H1 (cell line): ENCODE measurements around the gene DNAAF8. TPM values are rescaled to one million over a fixed set of nuclear protein-coding genes. Genes with fewer than 3 reads are reported as not detected.

Source experiments
- CTCF ChIA-PET: fragments of 300-600 bp; sonication (Branson Sonifier 250); formaldehyde crosslinking; loops from one replicate; lab custom pipeline; 2021; ENCODE audit not compliant: partially characterized antibody; lab: Charles Lee
- POLR2A ChIA-PET: fragments of 300-600 bp; sonication (Branson Sonifier 250); formaldehyde crosslinking; loops from one replicate; lab custom pipeline; 2021; ENCODE audit warnings: inconsistent platforms; ENCODE audit not compliant: partially characterized antibody; lab: Charles Lee
- DNase-seq, 2 experiments: peaks; one replicate each; pipeline versions ENCODE4 v3.0.0 to v3.0.0-alpha.2; 2010 to 2022; ENCODE audit warnings: low spot score in 2 of 2, low read depth in 1 of 2, mixed read lengths in 1 of 2
- FAIRE-seq: peaks from 2 replicates; lab custom pipeline; 2011; peaks lifted over from hg19 to GRCh38; lab: Jason Lieb, UNC
- H2AFZ ChIP-seq: 2 replicates; pipeline ENCODE4 v1.8.1; 2012; ENCODE audit warnings: low read length, inconsistent platforms
- H2AK5ac ChIP-seq: 2 replicates; pipeline ENCODE4 v1.6.1; 2013; ENCODE audit warnings: low read depth, low read length
- H2BK120ac ChIP-seq: replicated peaks from 2 replicates; pipeline ENCODE3; 2013; ENCODE audit warnings: low read depth, low read length, inconsistent platforms
- H2BK12ac ChIP-seq: 2 replicates; pipeline ENCODE4 v1.6.1; 2013; ENCODE audit warnings: low read depth, low read length
- H2BK15ac ChIP-seq: 2 replicates; pipeline ENCODE4 v1.6.1; 2013; ENCODE audit warnings: low read length
- H2BK20ac ChIP-seq: 2 replicates; pipeline ENCODE4 v1.6.1; 2013; ENCODE audit warnings: low read length
- H2BK5ac ChIP-seq: 2 replicates; pipeline ENCODE4 v1.6.1; 2013; ENCODE audit warnings: low read depth, low read length
- H3K14ac ChIP-seq: 2 replicates; pipeline ENCODE4 v1.6.1; 2013; ENCODE audit warnings: inconsistent platforms; ENCODE audit not compliant: insufficient read length
- H3K18ac ChIP-seq: 2 replicates; pipeline ENCODE4 v1.6.1; 2013; ENCODE audit warnings: low read length; ENCODE audit errors: extremely low read depth
- H3K23ac ChIP-seq: 2 replicates; pipeline ENCODE4 v1.6.1; 2013; ENCODE audit warnings: inconsistent platforms; ENCODE audit not compliant: insufficient read length
- H3K23me2 ChIP-seq: 2 replicates; pipeline ENCODE4 v1.6.1; 2013; ENCODE audit warnings: low read depth, low read length
- H3K27ac ChIP-seq: 2 replicates; pipeline ENCODE4 v1.6.1; 2011; ENCODE audit warnings: low read depth, low read length, inconsistent platforms
- H3K27me3 ChIP-seq, 4 experiments: replicated peaks in 1 of 4; 1 replicate in 1 of 4; 2 replicates in 3 of 4; pipeline versions ENCODE4 v1.6.1 to v1.8.1; 2011 to 2013; ENCODE audit warnings: low read length in 3 of 4, mild to moderate bottlenecking in 3 of 4, inconsistent platforms in 2 of 4, mixed read lengths in 2 of 4, moderate library complexity in 1 of 4; ENCODE audit not compliant: control insufficient read depth in 3 of 4, insufficient read depth in 3 of 4; ENCODE audit errors: extremely low read depth in 1 of 4
- H3K36me3 ChIP-seq, 4 experiments: 2 replicates each; pipeline versions ENCODE4 v1.6.1 to v1.8.1; 2011 to 2013; ENCODE audit warnings: mild to moderate bottlenecking in 4 of 4, low read length in 3 of 4, moderate library complexity in 2 of 4, control low read depth in 1 of 4, inconsistent platforms in 1 of 4; ENCODE audit not compliant: insufficient read depth in 4 of 4, control insufficient read depth in 2 of 4
- H3K4ac ChIP-seq: replicated peaks from 2 replicates; pipeline ENCODE3; 2013; ENCODE audit warnings: low read length, low read depth, mixed read lengths, inconsistent platforms; ENCODE audit not compliant: insufficient read length
- H3K4me1 ChIP-seq, 4 experiments: replicated peaks in 1 of 4; 1 replicate in 1 of 4; 2 replicates in 3 of 4; pipeline versions ENCODE4 v1.6.1 to v1.8.1; 2011 to 2013; ENCODE audit warnings: low read length in 3 of 4, inconsistent platforms in 2 of 4, mixed read lengths in 1 of 4; ENCODE audit not compliant: insufficient read depth in 4 of 4, control insufficient read depth in 3 of 4
- H3K4me2 ChIP-seq, 2 experiments: 2 replicates each; pipeline versions ENCODE4 v1.6.1 to v1.8.1; 2011 to 2013; ENCODE audit warnings: low read depth in 2 of 2, low read length in 2 of 2, control low read depth in 1 of 2, inconsistent platforms in 1 of 2, mild to moderate bottlenecking in 1 of 2; ENCODE audit not compliant: insufficient read depth in 1 of 2
- H3K4me3 ChIP-seq, 4 experiments: fragments of 200-600, 300-600 bp in 1 of 4; sonication (generic), shearing (Covaris generic), sonication (Bioruptor Twin) in 1 of 4; 2 replicates each; pipeline versions ENCODE4 v1.5.1 to v1.8.1; 2011 to 2016; ENCODE audit warnings: low read length in 4 of 4, low read depth in 3 of 4, control low read depth in 2 of 4, inconsistent platforms in 2 of 4, mild to moderate bottlenecking in 2 of 4, mixed read lengths in 1 of 4, moderate library complexity in 1 of 4; ENCODE audit not compliant: insufficient read depth in 2 of 4; ENCODE audit errors: extremely low read depth in 1 of 4
- H3K56ac ChIP-seq: replicated peaks from 2 replicates; pipeline ENCODE3; 2013; ENCODE audit warnings: low read depth, mild to moderate bottlenecking, mixed read lengths, low read length, inconsistent platforms; ENCODE audit not compliant: insufficient read length
- H3K79me1 ChIP-seq: 2 replicates; pipeline ENCODE4 v1.6.1; 2013; ENCODE audit warnings: low read depth, low read length, control low read depth
- H3K79me2 ChIP-seq, 2 experiments: 2 replicates each; pipeline versions ENCODE4 v1.6.1 to v1.8.1; 2012 to 2013; ENCODE audit warnings: low read length in 2 of 2, mild to moderate bottlenecking in 2 of 2, inconsistent platforms in 1 of 2; ENCODE audit not compliant: insufficient read depth in 2 of 2, control insufficient read depth in 1 of 2
- H3K9ac ChIP-seq, 4 experiments: replicated peaks in 1 of 4; 1 replicate in 1 of 4; 2 replicates in 3 of 4; pipeline versions ENCODE4 v1.6.1 to v1.8.1; 2011 to 2013; ENCODE audit warnings: low read depth in 3 of 4, low read length in 3 of 4, control low read depth in 2 of 4, mild to moderate bottlenecking in 2 of 4, moderate library complexity in 2 of 4, inconsistent platforms in 1 of 4; ENCODE audit errors: extremely low read depth in 1 of 4
- H3K9me3 ChIP-seq, 2 experiments: 2 replicates each; pipeline versions ENCODE4 v1.6.1 to v1.8.1; 2012 to 2013; ENCODE audit warnings: mild to moderate bottlenecking in 2 of 2, moderate library complexity in 2 of 2, control low read depth in 1 of 2, inconsistent platforms in 1 of 2, low read depth in 1 of 2, low read length in 1 of 2, mixed read lengths in 1 of 2; ENCODE audit not compliant: insufficient read depth in 2 of 2
- H4K20me1 ChIP-seq, 2 experiments: replicated peaks in 1 of 2; 2 replicates each; pipeline versions ENCODE3 to v1.8.1; 2011 to 2013; ENCODE audit warnings: inconsistent platforms in 2 of 2, low read length in 2 of 2, mild to moderate bottlenecking in 1 of 2; ENCODE audit not compliant: insufficient read depth in 2 of 2, control insufficient read depth in 1 of 2
- H4K5ac ChIP-seq: 2 replicates; pipeline ENCODE4 v1.6.1; 2013; ENCODE audit warnings: low read length, low read depth, mixed read lengths, inconsistent platforms; ENCODE audit not compliant: insufficient read length
- H4K8ac ChIP-seq: 2 replicates; pipeline ENCODE4 v1.8.0; 2013; ENCODE audit warnings: mild to moderate bottlenecking, moderate library complexity, low read length, inconsistent platforms; ENCODE audit not compliant: insufficient read depth; ENCODE audit errors: extremely low read depth
- H4K91ac ChIP-seq: replicated peaks from 2 replicates; pipeline ENCODE3; 2013; ENCODE audit warnings: low read length, mixed read lengths, inconsistent platforms; ENCODE audit not compliant: insufficient read length
- CREB1 ChIP-seq: IDR thresholded peaks from 2 replicates; pipeline ENCODE4 v1.6.1; 2012; ENCODE audit warnings: inconsistent platforms
- EP300 ChIP-seq, 2 experiments: IDR thresholded peaks; 1 replicate in 1 of 2; 2 replicates in 1 of 2; pipeline ENCODE4 v1.6.1; 2011 to 2012; ENCODE audit warnings: low read depth in 2 of 2, low read length in 2 of 2, mild to moderate bottlenecking in 2 of 2, borderline replicate concordance in 1 of 2, inconsistent platforms in 1 of 2, moderate library complexity in 1 of 2
- HDAC2 ChIP-seq, 2 experiments: fragments of 300-600 bp in 1 of 2; sonication (generic) in 1 of 2; IDR thresholded peaks; 2 replicates each; pipeline ENCODE4 v1.6.1; 2011 to 2012; ENCODE audit warnings: low read depth in 2 of 2, low read length in 2 of 2, mild to moderate bottlenecking in 2 of 2, moderate library complexity in 2 of 2, borderline replicate concordance in 1 of 2, inconsistent platforms in 1 of 2
- POLR2A ChIP-seq, 2 experiments: IDR thresholded peaks; 1 replicate in 1 of 2; 2 replicates in 1 of 2; pipeline ENCODE4 v1.6.1; 2011; ENCODE audit warnings: low read depth in 2 of 2, low read length in 2 of 2, mild to moderate bottlenecking in 2 of 2; ENCODE audit errors: control extremely low read depth in 1 of 2
- POU5F1 ChIP-seq: IDR thresholded peaks from 2 replicates; pipeline ENCODE4 v1.6.1; 2011; ENCODE audit warnings: low read depth, mild to moderate bottlenecking, low read length, moderate library complexity
- ZNF274 ChIP-seq: IDR thresholded peaks from 2 replicates; pipeline ENCODE4 v1.7.0; 2012; ENCODE audit warnings: low read length, borderline replicate concordance; ENCODE audit errors: extremely low read depth
- WGBS, 2 experiments: shearing (Covaris generic) in 1 of 2; methylation state at CpG; one replicate each; pipeline versions ENCODE4 v1.1.6 to v1.1.7; 2013 to 2015; ENCODE audit warnings: low lambda C conversion rate in 2 of 2, mixed read lengths in 2 of 2, inconsistent platforms in 1 of 2, low coverage in 1 of 2, missing lambda C conversion rate in 1 of 2; ENCODE audit not compliant: insufficient replicate concordance in 2 of 2, insufficient coverage in 1 of 2, insufficient read length in 1 of 2; ENCODE audit errors: extremely low coverage in 1 of 2, missing lambda C conversion rate in 1 of 2; 5-methylcytosine and 5-hydroxymethylcytosine counted together
- polyA plus RNA-seq, 7 experiments: library from polyadenylated mRNA; depleted of rRNA in 3 of 7; stranded (reverse) in 5 of 7; unstranded in 2 of 7; fragments of >200 nt in 5 of 7; fragments of 200-250 nt in 2 of 7; gene quantifications; 1 replicate in 5 of 7; 2 replicates in 1 of 7; 4 replicates in 1 of 7; pipeline versions ENCODE4 v1.2.1 to v1.2.3, GENCODE V29; 2011 to 2013; ENCODE audit warnings: missing spikeins in 2 of 7, mixed read lengths in 2 of 7
- total RNA-seq: library from RNA; stranded (reverse); fragmentation: NEBNext Ultra II Directional; extraction: Animal tissue kit (Norgen Biotek cat#: 25700); gene quantifications from 2 replicates; pipeline ENCODE4 v1.2.1, GENCODE V29; 2021

Gene DNAAF8
- total and polyA plus RNA-seq, 2 of the 8 experiments (the other 6 are each of a cell fraction or from before 2014, with no cell fraction given), result 0.39 TPM; not detected in 1

- Histone ChIP-seq H3K79me2 (peaks cover under 1 to 11% of the 10 kb centered on the region in 2 experiments; a peak in 3 of 4 replicates), H3K4me2 (no peak overlapping the region), H2BK5ac (no peak overlapping the region), H3K56ac (no peak overlapping the region), H4K5ac (no peak overlapping the region), H3K27me3 (peaks cover 0 to 4% (median under 1%) of the 10 kb centered on the region in 4 experiments; a peak in 2 of 7 replicates), H4K8ac (no peak overlapping the region), H3K23ac (no peak overlapping the region), H2AFZ (no peak overlapping the region), H2BK12ac (no peak overlapping the region), H3K9ac (no peak overlapping the region), H2AK5ac (no peak overlapping the region), H3K4ac (no peak overlapping the region), H3K27ac (no peak overlapping the region), H3K4me1 (peaks cover 0 to 4% (median 0%) of the 10 kb centered on the region in 4 experiments; a peak in 2 of 7 replicates), H3K14ac (no peak overlapping the region), H4K20me1 (no peaks in the 10 kb centered on the region), H2BK15ac (no peak overlapping the region; the same call in 1 of the 2 replicates), H2BK20ac (no peak overlapping the region), H3K9me3 (no peaks in the 10 kb centered on the region), H3K79me1 (no peaks in the 10 kb centered on the region), H3K23me2 (peaks cover 10% of the 10 kb centered on the region; the same call in 1 of the 2 replicates), H3K36me3 (no peaks in the 10 kb centered on the region), H3K4me3 (no peak overlapping the region), H3K18ac (no peak overlapping the region), H4K91ac (no peak overlapping the region), H2BK120ac (no peak overlapping the region)
- WGBS, 2 experiments, result 87% methylated on average over 12 of the region's 15 CpGs; no CpG with 5 or more reads in 1 of the 2 experiments
- POLR2A ChIA-PET, result interaction anchor here (0.9 to 5.0 kb wide), 6 partner anchors 10 to 64 kb away, joined by 3 to 30 read pairs (median 4); no protein-coding TSS in a partner anchor
- no peak for TF ChIP-seq POLR2A (IDR thresholded peaks at IDR 0.05; ENCODE audit: control extremely low read depth in 1 of 2, low read depth in 2 of 2, low read length in 2 of 2)
- TF ChIP-seq ZNF274, result no peak
- TF ChIP-seq POU5F1, result no peak
- no peak for TF ChIP-seq EP300 (IDR thresholded peaks at IDR 0.05; ENCODE audit: borderline replicate concordance in 1 of 2, low read depth in 2 of 2, low read length in 2 of 2)
- no peak for TF ChIP-seq HDAC2 (IDR thresholded peaks at IDR 0.05; ENCODE audit: borderline replicate concordance in 1 of 2, low read depth in 2 of 2, low read length in 2 of 2)
- TF ChIP-seq CREB1, result no peak
- CTCF ChIA-PET, result interaction anchor here (0.6 to 2.1 kb wide), 5 partner anchors 9 to 28 kb away, joined by 3 to 6 read pairs (median 3); no protein-coding TSS in a partner anchor
- FAIRE-seq (no peak), DNase-seq (no peak)
Observed at GRCh38 chr16:4737545-4737944, 3.2 kb downstream of the DNAAF8 start.
